ENCODE results near the gene TCERG1L. TPM values are rescaled to one million over a fixed set of nuclear protein-coding genes. Genes with fewer than 3 reads are reported as not detected.

Gene TCERG1L
- polyA plus RNA-seq, 1 experiment = not detected

DNA sequence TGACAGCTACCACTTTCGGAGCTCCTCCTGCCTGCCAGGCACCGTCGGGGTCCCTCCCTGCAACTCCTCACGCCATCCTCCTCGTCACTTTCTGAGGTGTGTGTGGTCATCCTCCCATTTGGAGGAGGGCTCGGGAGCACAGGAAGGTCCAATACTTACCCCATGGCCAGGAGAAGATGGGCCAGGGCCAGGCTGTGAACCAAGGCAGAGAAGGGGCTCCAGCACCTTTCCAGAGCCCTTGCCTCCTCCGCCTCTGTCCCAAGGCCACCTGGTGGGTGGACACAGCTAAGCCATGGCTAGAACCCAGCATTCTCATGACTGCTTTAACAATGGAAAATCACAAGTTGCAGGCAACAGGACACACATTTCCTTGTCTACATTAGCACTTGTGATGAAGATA, 215.5 kb downstream of the TCERG1L start:
- CTCF ChIA-PET = no interaction called here
- TF ChIP-seq, protein P1, sequence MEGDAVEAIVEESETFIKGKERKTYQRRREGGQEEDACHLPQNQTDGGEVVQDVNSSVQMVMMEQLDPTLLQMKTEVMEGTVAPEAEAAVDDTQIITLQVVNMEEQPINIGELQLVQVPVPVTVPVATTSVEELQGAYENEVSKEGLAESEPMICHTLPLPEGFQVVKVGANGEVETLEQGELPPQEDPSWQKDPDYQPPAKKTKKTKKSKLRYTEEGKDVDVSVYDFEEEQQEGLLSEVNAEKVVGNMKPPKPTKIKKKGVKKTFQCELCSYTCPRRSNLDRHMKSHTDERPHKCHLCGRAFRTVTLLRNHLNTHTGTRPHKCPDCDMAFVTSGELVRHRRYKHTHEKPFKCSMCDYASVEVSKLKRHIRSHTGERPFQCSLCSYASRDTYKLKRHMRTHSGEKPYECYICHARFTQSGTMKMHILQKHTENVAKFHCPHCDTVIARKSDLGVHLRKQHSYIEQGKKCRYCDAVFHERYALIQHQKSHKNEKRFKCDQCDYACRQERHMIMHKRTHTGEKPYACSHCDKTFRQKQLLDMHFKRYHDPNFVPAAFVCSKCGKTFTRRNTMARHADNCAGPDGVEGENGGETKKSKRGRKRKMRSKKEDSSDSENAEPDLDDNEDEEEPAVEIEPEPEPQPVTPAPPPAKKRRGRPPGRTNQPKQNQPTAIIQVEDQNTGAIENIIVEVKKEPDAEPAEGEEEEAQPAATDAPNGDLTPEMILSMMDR (IDR thresholded peaks at IDR 0.05; ENCODE audit: insufficient read depth, low read depth, low read length) = no peak
- POLR2A ChIA-PET = no interaction called here
- H3K4me3 ChIP-seq (ENCODE audit: low read depth, low read length) = no peak overlapping the region
- no peaks in the 10 kb centered on the region for H3K36me3 ChIP-seq (ENCODE audit: control insufficient read depth, insufficient read depth, low read length)
- no peak for DNase-seq (ENCODE audit: low read depth)
- H3K27me3 ChIP-seq (ENCODE audit: control insufficient read depth, insufficient read depth, low read length) = no peaks in the 10 kb centered on the region

DNA sequence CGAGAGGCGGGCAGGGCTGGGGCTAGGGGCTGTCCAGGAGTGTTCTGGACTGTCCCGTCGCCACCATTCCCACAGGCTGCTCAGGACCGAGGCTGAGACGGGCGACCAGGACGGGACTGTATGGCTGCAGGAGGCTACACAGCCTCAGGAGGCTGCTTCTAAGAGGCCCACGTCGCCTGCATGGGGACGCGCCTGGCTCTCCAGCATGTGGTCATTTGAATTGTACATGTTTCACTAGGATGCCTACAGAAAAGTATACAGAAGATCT, 216.3 kb downstream of the TCERG1L start:
- no peak overlapping the region for H3K4me3 ChIP-seq (ENCODE audit: low read depth, low read length)
- no peak for DNase-seq (ENCODE audit: low read depth)
- CTCF ChIA-PET = no interaction called here
- H3K27me3 ChIP-seq (ENCODE audit: control insufficient read depth, insufficient read depth, low read length) = no peaks in the 10 kb centered on the region
- TF ChIP-seq, protein P1 (IDR thresholded peaks at IDR 0.05; ENCODE audit: insufficient read depth, low read depth, low read length) = no peak
- H3K36me3 ChIP-seq (ENCODE audit: control insufficient read depth, insufficient read depth, low read length) = no peaks in the 10 kb centered on the region
- POLR2A ChIA-PET = no interaction called here

GRCh38 chr10:131094527-131095312, 216.8 kb downstream of the TCERG1L start:
- POLR2A ChIA-PET = no interaction called here
- no peaks in the 10 kb centered on the region for H3K27me3 ChIP-seq (ENCODE audit: control insufficient read depth, insufficient read depth, low read length)
- TF ChIP-seq, protein P1 (IDR thresholded peaks at IDR 0.05; ENCODE audit: insufficient read depth, low read depth, low read length) = no peak
- no peak overlapping the region for H3K4me3 ChIP-seq (ENCODE audit: low read depth, low read length)
- CTCF ChIA-PET = no interaction called here
- H3K36me3 ChIP-seq (ENCODE audit: control insufficient read depth, insufficient read depth, low read length) = no peaks in the 10 kb centered on the region
- DNase-seq (ENCODE audit: low read depth) = no peak

GRCh38 chr10:131093795-131094366, 217.6 kb downstream of the TCERG1L start:
- H3K4me3 ChIP-seq (ENCODE audit: low read depth, low read length) = no peak overlapping the region
- no peak for DNase-seq (ENCODE audit: low read depth)
- TF ChIP-seq, protein P1 (IDR thresholded peaks at IDR 0.05; ENCODE audit: insufficient read depth, low read depth, low read length) = no peak
- H3K36me3 ChIP-seq (ENCODE audit: control insufficient read depth, insufficient read depth, low read length) = no peaks in the 10 kb centered on the region
- no peaks in the 10 kb centered on the region for H3K27me3 ChIP-seq (ENCODE audit: control insufficient read depth, insufficient read depth, low read length)
- POLR2A ChIA-PET = no interaction called here
- CTCF ChIA-PET = no interaction called here

- no peak for DNase-seq (ENCODE audit: low read depth)
- TF ChIP-seq, protein P1 (IDR thresholded peaks at IDR 0.05; ENCODE audit: insufficient read depth, low read depth, low read length) = no peak
- Histone ChIP-seq H3K4me3 (ENCODE audit: low read depth, low read length) (no peak overlapping the region), H3K27me3 (ENCODE audit: control insufficient read depth, insufficient read depth, low read length) (no peaks in the 10 kb centered on the region), H3K36me3 (ENCODE audit: control insufficient read depth, insufficient read depth, low read length) (no peaks in the 10 kb centered on the region)
- ChIA-PET POLR2A (no interaction called here), CTCF (no interaction called here)
Measured at GRCh38 chr10:131093346-131093745, 218.2 kb downstream of the TCERG1L start.

Measured in BJ (cell line).